Occipital lobe (tissue), 2 donors: ENCODE data around the gene HECTD2. TPM values are rescaled to one million over a fixed set of nuclear protein-coding genes. Genes with fewer than 3 reads are reported as not detected.
"Not testable (repeated sequence)": the region's sequence is repeated elsewhere in the genome, so short reads cannot be mapped to it uniquely, and the experiment has no call there.

Experiments
- DNase-seq: peaks from one replicate; lab custom pipeline; 2025; lab: John Stamatoyannopoulos, UW
- total RNA-seq: library from RNA; depleted of rRNA; stranded (reverse); fragments of >200 nt; gene quantifications from one replicate; pipeline ENCODE4 v1.2.3, GENCODE V29; 2014

The HECTD2 gene, protein sequence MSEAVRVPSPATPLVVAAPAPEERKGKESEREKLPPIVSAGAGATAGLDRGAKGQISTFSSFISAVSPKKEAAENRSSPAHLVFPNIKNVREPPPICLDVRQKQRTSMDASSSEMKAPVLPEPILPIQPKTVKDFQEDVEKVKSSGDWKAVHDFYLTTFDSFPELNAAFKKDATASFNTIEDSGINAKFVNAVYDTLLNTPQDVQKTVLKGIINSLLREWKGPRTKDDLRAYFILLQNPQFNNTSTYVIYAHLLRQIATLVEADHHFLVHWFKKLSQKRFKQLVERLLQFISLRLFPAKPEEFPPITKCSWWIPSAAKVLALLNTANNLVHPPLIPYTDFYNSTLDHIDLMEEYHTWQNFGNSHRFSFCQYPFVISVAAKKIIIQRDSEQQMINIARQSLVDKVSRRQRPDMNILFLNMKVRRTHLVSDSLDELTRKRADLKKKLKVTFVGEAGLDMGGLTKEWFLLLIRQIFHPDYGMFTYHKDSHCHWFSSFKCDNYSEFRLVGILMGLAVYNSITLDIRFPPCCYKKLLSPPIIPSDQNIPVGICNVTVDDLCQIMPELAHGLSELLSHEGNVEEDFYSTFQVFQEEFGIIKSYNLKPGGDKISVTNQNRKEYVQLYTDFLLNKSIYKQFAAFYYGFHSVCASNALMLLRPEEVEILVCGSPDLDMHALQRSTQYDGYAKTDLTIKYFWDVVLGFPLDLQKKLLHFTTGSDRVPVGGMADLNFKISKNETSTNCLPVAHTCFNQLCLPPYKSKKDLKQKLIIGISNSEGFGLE
- total RNA-seq = 80.8 TPM

DNA sequence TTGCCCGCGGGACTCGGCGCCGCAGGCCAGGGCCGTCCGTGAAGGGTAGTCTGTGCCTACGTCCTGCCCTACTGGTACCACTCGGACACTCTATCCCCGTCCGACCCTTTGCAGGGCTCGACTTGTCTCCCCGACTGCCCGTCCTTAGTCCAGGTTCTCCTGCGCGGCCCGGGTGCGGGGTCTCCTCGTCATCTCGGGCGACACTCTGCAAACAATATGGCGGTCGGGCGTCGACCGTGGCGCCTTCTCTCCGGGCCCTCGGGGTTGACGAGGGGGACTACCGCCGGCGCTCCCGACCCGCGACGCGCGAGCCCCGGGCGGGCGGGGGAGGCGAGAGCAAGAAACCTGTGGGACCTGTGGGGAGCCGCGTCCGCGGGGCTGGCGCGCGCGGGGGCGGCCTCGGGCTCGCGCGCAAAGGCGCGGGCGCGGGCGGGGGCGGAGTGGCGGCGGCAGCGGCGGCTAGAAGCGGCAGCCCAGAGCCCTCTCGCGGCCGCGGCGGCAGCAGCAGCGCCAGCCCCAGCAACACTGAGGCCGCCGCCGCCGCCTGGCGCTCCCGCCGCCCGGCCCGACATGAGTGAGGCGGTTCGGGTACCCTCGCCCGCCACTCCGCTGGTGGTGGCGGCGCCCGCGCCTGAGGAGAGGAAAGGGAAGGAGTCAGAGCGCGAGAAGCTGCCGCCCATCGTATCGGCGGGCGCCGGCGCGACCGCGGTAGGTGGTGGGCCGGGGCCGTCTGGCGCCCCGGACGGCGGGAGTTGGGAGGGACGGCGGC lies at the start of gene HECTD2:
HECTD2 (plus strand) TSS at position 476 of the 769 bp plus-strand sequence; CDS start at position 571, 95 bp downstream.
- DNase-seq = peak; percentile 61

DNA sequence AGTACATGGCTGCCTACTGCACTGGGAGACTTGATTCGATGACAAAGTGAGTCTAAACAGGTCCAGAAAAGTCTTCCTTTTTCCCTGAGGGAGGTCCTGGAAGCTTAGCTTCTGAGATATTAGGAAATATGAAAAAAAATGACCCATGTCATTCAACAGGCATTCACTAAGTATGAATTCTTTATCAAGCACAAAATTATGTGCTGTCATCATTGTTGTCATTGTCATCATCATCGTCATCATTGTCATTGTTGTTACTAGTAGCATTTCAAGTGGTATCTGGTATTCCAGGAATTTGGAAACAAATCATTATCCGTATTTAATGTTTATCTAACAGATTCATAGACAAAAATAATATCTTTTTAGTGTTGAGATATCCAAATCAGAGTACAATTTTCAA lies 49.7 kb upstream of the HECTD2 start:
- DNase-seq = no peak

DNA sequence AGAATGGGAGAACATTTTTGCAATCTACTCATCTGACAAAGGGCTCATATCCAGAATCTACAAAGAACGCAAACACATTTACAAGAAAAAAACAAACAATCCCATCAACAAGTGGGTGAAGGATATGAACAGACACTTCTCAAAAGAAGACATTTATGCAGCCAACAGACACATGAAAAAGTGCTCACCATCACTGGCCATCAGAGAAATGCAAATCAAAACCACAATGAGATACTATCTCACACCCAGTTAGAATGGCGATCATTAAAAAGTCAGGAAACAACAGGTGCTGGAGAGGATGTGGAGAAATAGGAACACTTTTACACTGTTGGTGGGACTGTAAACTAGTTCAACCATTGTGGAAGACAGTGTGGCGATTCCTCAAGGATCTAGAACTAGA lies 44.6 kb upstream of the HECTD2 start:
- DNase-seq = not testable (repeated sequence)

DNA sequence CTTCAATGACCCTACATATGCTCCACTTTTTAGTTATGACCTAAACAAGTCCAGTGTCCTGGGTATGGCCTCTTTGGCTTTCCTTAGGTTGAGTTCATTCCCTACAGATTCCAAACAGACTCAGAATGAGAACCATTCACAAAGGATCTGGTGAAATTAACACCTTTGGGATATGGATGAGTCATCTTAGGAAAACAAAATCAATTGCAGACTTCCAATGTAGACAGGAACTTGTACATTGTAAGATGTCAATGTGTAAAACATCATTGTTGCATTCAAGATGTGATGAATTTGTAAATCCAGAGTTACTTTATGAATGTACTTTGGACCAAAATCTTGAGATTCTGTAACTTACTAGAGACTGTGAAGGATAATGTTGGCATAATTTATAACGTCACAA lies 43.4 kb upstream of the HECTD2 start:
- no peak for DNase-seq

DNA sequence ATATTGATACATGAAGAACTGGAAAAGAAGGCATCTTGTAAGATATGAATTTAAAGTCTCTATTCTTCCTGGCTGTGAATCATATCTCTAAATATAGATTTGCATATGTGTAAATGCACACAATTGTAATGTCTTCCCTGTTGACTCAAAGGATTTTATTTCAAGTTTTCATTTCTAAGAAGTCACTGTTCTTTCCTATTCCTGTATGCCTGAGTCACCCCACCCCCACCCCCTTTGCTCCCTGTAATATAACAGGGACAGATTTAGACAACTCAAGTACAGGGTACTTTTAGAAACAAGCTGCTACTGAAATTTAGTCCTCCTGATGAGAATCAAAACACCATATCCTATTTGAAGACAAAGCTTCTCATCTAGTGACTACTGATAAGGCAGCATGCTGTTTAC lies 43.0 kb upstream of the HECTD2 start:
- DNase-seq = no peak

DNA sequence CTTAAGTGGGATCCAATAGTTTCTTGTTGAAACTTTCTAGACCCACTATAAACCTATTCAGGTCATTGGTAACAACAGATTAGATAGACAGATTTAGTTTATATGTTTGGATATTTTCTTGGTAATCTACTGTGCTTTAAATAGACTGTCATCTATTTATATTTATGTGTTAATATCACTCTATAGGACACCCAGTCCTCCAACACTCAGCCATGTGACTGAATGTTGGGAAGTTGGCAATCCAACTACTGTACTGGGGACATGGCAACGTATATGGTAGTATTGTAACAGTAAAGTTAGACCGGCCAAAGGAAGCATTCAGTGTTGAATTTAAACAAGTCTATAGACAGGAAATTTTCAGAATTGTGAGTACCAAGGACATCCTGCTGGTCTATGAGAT lies 42.6 kb upstream of the HECTD2 start:
- DNase-seq = no peak

DNA sequence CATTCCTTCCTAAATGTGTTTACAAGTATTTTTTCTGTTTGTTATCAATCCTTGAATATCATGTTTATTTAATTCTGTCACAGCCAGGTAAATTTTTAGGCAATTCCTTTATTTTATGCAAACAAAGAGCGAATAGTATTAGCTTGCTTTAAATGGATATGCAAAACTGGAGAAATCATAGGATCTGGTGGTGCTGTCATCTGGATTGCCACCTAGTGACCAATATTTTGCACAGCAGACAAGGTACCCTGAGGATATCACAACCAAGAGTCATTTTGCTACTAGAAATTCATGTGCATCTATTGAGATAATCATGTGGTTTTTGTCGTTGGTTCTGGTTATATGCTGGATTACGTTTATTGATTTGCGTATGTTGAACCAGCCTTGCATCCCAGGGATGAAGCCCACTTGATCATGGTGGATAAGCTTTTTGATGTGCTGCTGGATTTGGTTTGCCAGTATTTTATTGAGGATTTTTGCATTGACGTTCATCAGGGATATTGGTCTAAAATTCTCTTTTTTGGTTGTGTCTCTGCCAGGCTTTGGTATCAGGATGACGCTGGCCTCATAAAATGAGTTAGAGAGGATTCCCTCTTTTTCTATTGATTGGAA lies 40.1 kb upstream of the HECTD2 start:
- DNase-seq = not testable (repeated sequence)

DNA sequence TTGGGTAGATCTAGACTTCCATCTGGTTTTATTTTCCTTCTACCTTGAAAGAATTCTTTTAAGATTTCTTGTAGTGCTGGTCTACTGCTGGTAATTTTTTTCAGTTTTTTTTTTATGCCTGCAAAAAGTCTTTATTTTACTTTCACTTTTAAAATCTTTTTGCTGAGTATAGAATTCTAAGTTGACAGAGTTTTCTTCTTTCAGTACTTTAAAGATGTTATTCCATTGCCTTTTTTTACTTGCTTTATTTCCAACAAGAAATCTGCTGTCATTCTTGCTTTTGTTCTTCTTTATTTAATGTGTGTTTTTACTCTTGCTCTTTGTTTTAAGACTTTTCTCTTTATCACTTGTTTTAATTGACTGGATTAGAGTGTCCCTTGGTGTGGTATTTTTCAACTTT lies 36.1 kb upstream of the HECTD2 start:
- DNase-seq = no peak

DNA sequence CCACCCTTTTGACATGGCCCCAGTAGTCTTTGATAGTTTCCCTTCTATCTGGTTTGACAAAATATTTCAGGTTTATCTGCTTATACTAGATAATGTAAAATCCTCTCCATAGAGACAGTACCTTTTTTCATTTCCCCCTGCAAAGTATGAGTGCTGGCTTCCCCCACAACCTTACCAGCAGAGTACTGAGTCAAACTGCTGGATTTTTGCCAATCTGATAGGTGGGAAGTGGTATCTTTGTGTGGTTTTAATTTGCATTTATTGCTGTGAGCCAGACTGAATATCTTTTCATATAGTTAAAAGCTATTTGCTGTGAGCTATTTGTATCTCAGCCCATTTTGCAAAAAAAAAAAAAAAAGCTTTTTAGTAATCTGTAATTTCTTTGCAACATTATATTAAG lies 32.1 kb upstream of the HECTD2 start:
- DNase-seq = no peak

DNA sequence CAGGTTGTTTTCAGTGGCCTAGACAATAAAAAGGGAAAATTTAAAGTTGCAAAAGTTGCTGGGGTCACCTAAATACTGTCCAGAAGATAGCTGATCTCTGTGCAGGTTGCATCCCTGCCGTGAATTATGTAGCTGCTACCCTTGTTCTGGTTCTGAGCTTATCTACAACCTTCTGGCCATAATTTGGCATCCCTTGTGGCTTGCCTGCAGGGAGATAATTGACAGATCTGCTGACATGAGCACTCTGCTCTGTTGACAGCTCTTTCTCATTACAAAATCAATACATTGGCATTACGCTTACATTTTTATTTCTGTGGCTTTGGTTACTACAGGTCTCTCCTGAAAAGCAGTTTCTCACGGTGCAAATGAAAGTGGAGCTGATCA lies 29.3 kb upstream of the HECTD2 start:
- DNase-seq = no peak

DNA sequence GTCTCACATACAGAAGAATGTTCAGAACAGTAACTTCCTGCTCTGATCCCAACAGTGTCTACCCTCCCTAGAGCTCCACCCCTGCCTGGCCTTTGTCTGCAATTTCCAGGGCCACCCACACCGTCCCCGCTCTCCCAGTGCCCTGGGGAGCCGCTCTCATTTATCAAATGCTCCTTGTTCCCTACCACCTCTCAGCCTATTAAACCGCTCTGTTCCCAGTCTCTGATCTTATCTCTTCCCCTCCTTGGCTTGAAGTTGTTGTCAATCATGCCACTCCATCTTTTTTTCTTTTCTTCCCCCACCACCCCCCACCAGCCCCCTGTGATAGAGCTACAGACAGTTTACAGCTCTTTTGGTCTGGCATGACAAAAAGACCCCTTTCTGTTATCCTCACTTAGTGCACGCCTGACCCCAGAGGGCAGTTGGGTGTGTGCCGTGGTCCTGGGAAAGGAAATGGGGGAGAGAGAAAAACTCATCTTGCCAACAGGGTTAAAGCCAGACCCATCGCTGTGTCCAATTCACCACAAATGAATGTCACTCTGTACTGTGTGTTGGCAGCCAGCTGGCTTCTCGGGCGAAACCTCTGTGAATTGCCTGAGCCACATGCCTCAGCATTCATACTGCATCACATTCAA lies 28.8 kb upstream of the HECTD2 start:
- no peak for DNase-seq

DNA sequence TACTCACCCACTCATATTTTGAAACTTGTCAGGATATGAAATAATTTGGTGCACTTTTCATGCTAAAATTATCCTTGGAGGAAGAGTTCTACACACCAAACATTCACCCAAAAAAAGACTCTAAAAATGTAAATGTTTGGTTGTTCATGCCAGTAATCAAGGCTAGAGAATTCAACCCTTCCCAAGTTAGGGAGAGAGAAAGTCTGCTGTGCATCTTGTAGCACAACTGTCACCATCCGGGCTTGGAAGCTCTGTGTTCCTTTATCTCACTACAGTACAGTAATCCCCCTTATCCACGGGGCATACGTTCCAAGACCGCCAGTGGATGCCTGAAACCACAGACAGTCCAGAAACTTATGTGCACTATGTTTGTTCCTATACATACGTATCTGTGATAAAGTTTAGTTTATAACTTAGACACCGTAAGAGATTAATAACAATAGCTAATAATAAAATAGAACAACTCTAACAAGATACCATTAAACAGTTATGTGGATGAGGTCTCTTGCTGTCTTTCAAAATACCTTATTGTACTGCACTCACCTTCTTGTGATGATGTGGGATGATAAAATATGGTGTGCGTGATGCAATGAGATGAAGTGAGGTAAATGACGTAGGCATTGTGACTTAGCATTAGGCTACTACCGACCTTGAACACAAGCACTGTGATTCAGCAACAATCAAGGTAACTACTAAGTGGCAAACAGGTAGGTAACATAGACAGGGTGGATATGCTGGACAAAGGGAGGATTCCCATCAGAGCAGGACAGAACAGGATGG lies 24.6 kb upstream of the HECTD2 start:
- DNase-seq = no peak

DNA sequence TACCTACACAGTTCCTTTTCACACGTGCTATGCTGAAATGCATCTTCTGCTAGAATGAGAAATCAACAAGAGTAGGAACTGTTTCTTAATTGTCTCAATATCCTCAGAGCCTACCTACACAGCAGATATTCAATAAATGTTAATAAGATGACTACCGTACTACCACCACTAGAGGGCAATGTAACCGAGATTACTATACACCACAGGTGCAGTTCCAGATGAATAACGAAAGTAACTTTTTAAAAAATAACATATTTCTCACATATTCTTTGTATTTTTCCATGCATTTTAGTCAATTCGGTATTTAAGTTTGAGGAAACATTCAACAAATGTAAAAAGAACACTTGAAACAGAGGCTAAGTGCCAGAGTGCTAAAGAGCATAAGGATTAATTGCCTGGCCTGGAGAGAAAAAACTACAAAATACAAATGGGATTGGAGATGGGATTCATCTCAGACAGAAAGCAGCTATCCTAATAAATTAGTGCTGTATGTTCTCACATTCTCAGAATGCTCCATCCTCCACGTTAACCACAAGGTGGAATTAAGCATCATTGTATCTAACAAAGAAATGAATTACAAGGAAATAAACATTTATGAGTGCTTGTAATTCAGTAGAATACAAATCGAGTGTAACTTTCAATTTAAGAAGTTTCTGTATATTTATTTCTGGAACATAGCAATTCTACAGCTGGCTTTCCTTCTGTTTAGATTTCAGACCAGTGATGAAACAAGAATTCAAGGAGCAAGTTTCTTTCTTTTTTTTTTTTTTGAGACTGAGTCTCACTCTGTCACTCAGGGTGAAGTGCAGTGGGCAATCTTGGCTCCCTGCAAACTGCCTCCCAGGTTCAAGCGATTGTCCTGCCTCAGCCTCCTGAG lies 20.3 kb upstream of the HECTD2 start:
- DNase-seq = no peak

DNA sequence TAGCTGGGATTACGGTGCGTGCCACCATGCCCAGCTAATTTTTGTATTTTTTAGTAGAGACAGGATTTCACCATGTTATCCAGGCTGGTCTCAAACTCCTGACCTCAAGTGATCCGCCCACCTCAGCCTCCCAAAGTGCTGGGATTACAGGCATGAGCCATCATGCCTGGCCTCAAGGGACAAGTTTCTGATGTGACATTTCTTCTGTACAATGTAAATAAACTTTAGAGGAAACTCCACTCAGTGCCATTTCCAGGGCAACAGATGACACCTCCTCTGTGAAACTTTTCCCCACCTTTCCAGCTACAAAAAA lies 19.7 kb upstream of the HECTD2 start:
- DNase-seq = not testable (repeated sequence)

DNA sequence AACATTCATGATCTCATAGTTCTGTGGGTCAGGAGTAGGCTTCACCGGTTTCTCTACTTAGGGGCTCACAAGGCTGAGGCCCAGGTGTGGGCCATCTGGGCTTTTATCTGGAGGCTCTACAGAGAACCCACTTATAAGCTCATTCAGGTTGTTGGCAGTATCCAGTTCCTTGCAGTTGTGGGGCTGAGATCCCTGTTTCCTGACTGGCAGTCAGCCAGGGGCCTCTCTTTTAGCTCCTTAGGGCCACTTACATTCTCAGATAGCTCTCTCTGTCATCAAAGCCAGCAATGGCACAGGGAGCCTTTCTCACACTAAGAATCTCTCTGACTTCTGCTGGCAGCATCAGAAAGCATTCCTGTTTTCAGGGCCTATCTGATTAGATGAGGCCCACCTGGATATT lies 18.2 kb upstream of the HECTD2 start:
- DNase-seq = no peak

DNA sequence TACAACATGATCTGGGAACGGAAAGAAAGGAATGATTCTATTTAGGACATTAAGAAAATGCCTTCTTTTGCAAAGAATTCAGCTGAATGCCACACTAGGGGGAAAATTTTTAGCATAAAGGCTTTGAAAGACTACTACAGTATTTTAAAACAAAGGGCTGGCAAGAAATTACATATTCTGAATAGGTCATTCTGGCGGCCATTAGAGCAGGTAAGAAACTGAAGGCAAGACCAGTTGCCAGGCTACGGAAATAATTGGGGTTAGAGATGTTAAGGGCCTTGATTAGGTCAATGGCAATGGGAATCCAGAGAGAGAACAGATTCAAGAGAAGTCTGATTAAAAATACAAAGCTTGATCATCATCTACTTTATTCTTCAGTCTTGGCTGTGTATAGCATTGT lies 3.8 kb upstream of the HECTD2 start:
- DNase-seq = no peak

DNA sequence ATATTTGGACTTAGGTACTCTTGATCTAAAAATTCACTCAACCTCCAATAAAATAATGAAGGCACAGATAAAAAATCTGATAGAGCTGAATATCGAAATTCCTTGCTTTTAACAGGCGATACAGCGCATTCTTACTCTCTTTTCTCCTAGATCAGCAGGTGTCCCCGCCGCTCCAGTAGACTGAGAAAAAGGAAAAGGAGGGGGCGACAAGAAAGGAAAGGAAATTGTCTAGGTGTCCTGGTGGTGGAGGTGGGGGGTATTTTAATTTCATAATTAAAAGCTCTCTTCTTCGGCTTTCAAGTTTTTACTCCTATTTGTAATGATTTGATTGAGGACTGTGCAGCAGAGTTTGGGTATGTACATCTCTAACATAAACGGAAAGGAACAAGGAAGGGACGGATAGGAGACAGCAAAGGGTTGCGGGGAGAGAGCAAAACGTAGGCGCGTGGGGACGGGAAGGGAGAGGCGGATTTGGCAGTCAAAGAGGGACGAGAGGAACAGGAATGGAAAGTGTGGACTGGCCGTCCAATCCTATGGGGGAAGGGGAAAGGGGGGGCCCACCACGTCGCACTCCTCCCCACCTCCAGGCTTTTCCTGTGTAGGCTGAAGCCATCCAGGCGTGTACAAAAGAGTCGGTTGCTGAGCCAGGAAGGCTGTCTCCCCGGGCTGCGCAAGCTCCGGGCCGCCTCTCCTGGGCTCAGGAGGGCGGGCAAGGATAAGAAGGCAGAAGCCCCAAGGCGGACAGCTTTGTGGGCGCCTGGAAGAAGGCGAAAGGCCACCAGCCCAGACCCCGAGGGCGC lies 875 bp upstream of the HECTD2 start:
- peak; percentile 63 for DNase-seq

DNA sequence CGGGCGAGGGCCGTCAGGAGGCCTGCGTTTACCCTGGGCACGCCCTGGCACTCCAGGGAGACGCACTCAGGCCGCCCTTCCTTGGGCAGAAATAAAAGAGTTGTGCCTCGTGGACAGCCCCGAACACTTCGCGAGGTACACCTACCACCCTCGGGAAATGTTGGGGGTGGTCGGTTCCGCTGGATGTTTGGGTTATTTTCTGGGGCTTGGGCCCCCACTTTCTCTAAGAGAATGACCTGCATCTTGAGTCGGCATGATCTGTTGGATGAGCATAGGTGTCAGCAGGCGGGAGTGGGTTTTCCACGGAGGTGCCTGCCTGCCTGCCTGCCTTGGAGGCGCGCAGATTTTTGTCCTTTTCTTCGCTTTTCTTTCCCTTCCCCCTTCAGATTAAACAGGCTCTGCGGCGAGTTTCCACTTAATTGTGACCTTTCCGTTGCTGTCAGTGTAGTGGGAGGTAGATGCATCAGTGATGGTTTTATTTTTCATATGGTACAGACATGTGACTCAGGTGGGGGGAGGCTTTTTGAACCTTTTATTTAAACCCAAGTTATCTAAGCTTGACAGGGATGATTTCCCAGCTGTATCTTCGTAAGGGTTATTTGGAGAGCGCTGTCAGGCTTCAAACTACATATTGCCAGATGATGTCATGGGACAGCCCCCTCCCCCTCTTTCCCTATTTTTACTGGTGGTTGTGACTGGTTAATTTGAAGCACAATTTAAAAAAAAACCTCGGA lies 661 bp downstream of the HECTD2 start:
- DNase-seq = no peak
